ENCODE data around the gene PPEF2. TPM values are rescaled to one million over a fixed set of nuclear protein-coding genes. Genes with fewer than 3 reads are reported as not detected.

PPEF2 gene
- total RNA-seq, 3 donors from 2014 or later (not counting 1 experiment from before 2014, with no cell fraction given) = 0.21 to 0.33 (median 0.32) TPM

Other genes with a start within 250 kb of the PPEF2 start
- 100 to 1,000 TPM; 204 to 233 (median 214) TPM for gene G3BP2, start 229.0 kb downstream of the PPEF2 start, total RNA-seq
- 10 to 100 TPM; 29.7 to 38.4 (median 32.2) TPM for gene USO1, start 177.9 kb downstream of the PPEF2 start, total RNA-seq
- 10 to 100 TPM; 37.8 to 56.3 (median 43.4) TPM for gene NAAA, start 38.6 kb upstream of the PPEF2 start, total RNA-seq
- gene SDAD1, start 88.5 kb upstream of the PPEF2 start, total RNA-seq = 10 to 100 TPM; 32.5 to 52.2 (median 39.7) TPM
- gene CXCL9, start 105.1 kb upstream of the PPEF2 start, total RNA-seq = not detected
- not detected for gene CXCL10, start 121.0 kb upstream of the PPEF2 start, total RNA-seq
- not detected for gene CXCL11, start 133.6 kb upstream of the PPEF2 start, total RNA-seq
- not detected for gene ART3, start 172.3 kb upstream of the PPEF2 start, total RNA-seq
- gene NUP54, start 245.9 kb upstream of the PPEF2 start, total RNA-seq = 100 to 1,000 TPM; 102 to 114 (median 108) TPM

Measured in natural killer cell (primary cell).